ENCODE data around the gene RFXAP. TPM values are rescaled to one million over a fixed set of nuclear protein-coding genes. Genes with fewer than 3 reads are reported as not detected.

RFXAP gene
- total RNA-seq, 2 experiments from 2014 or later = 10.1 to 10.5 TPM

- POLR2A ChIA-PET = no interaction called here
These were observed 4.6 kb upstream of the RFXAP start for GRCh38 chr13:36814465-36814864.

DNA sequence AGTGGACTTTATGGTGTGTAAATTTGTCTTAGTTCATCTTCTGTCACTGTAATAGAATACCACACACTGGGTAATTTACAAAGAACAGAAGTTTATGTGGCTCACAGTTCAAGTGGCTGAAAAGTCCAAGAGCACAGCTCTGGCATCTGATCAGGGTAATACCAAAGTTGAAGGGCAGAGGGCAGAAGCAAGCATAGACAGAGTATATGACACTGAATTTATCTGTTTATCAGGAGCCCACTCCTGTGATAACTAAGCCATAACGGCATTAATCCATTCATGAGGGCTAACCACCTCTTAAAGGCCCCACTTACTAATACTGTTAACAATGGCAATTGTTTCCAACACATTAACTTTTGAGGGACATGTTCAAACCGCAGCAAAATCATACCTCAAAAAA is 4.0 kb upstream of the RFXAP start:
- ChIA-PET CTCF (no interaction called here), POLR2A (no interaction called here)

More at GRCh38 chr13:36814465-36814864, 4.6 kb upstream of the RFXAP start:
- CTCF ChIA-PET = no interaction called here

DNA sequence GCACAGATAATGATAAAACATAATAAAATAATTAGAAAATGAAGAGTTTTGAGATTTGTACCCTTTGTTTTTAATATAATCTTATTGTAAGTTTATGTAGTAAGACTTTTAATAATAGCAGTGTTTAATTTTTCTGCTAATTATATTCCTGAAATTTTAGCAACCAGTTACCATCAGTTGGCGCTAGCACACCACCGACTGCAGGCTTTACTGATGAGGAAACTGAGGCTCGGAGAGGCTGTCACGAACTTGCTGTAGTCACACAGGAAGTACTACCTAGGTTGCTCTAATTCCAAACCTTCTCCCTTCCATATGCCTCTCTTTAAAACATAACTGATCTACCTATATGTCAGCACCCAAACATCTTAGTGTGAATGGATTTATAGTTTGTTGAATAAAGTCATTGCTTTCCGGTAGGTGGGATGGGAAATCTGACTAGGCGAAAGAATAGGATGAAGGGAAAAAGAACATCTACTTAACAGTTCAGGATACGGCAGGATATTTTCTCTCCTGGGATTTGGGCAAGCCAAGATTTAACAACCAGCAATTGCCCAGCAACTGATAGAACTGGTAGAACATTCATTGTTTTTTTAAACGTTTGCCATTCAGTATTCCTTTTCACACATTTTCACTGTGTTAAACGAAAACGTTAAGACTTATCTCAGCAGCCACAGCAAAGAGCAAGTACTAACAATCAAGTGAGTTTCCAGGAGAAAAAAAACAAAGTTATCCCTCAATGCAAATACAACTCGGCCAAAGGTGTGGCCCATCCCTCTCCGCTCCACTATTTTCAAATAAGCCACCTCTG is 822 bp upstream of the RFXAP start:
- ChIA-PET POLR2A (no interaction called here), CTCF (no interaction called here)

DNA sequence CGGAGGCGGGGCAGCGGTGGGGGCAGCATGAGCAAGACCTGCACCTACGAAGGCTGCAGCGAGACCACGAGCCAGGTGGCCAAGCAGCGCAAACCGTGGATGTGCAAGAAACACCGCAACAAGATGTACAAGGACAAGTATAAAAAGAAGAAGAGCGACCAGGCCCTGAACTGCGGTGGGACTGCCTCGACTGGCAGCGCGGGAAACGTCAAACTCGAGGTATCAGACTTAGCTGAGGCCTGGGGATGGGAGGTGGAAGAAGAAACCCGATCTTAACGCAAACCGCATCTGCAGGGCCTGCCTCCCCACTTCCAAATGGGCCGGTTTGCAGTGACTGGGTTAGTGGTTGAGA is 693 bp downstream of the RFXAP start:
- ChIA-PET POLR2A (no interaction called here), CTCF (no interaction called here)

GRCh38 chr13:36820222-36820621 is 1.2 kb downstream of the RFXAP start:
- ChIA-PET POLR2A (no interaction called here), CTCF (no interaction called here)

GRCh38 chr13:36822785-36823184 is 3.8 kb downstream of the RFXAP start:
- POLR2A ChIA-PET = no interaction called here
- CTCF ChIA-PET = no interaction called here

- POLR2A ChIA-PET = no interaction called here
- CTCF ChIA-PET = no interaction called here
These were observed 10.7 kb downstream of the RFXAP start for GRCh38 chr13:36829753-36830152.

- ChIA-PET CTCF (no interaction called here), POLR2A (no interaction called here)
These were observed 12.3 kb downstream of the RFXAP start for GRCh38 chr13:36831291-36831690.

DNA sequence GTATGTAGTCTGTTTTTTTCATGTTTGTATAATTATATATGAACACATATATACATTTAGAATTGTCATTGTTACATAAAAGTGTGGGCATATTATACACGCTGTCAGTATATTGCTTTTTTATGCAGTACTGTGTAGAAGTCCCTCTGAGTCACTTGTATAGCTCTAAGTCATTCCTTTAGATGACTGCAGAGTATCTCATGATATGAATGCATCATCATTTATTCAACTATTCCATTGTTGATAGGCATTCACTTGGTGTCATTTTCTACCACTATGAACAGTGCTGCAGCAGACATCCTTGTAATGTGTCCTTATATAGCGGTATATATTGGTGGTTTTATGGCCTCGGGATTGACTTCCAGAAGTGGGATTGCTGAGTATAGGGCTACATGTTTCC is 15.3 kb downstream of the RFXAP start:
- ChIA-PET CTCF (no interaction called here), POLR2A (no interaction called here)

GRCh38 chr13:36837354-36838092 is 18.5 kb downstream of the RFXAP start:
- CTCF ChIA-PET = no interaction called here
- POLR2A ChIA-PET = no interaction called here

- ChIA-PET POLR2A (interaction anchor here (0.7 kb wide), 2 partner anchors 10 to 62 kb away, joined by 8 to 18 read pairs; no protein-coding TSS in a partner anchor), CTCF (no interaction called here)
These were observed 20.3 kb downstream of the RFXAP start for GRCh38 chr13:36839281-36839680.

GRCh38 chr13:36839981-36840380 is 21.0 kb downstream of the RFXAP start:
- ChIA-PET POLR2A (no interaction called here), CTCF (no interaction called here)

- CTCF ChIA-PET = no interaction called here
- POLR2A ChIA-PET = no interaction called here
These were observed 21.8 kb downstream of the RFXAP start for GRCh38 chr13:36840718-36841250.

GRCh38 chr13:36841391-36841790 is 22.4 kb downstream of the RFXAP start:
- ChIA-PET CTCF (no interaction called here), POLR2A (no interaction called here)

DNA sequence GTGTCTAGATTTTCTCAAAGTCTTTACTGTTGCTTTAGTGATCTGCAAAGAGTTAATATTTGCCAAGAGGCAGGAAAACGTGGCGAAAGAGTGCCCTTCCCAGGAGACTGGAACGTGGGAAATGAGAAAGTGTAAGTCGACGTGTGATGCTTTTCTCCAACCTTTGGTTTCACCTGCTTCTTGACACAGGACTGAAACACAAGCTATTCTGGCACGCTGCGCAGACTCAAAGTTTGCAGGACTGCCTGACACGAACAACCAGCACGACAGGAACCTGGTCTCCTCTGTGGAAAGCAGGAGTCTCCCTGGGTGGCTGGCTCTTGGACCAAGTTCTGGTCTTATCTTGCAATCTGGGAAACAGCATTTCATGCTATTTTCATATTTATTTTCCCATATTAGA is 28.6 kb downstream of the RFXAP start:
- ChIA-PET POLR2A (no interaction called here), CTCF (no interaction called here)

DNA sequence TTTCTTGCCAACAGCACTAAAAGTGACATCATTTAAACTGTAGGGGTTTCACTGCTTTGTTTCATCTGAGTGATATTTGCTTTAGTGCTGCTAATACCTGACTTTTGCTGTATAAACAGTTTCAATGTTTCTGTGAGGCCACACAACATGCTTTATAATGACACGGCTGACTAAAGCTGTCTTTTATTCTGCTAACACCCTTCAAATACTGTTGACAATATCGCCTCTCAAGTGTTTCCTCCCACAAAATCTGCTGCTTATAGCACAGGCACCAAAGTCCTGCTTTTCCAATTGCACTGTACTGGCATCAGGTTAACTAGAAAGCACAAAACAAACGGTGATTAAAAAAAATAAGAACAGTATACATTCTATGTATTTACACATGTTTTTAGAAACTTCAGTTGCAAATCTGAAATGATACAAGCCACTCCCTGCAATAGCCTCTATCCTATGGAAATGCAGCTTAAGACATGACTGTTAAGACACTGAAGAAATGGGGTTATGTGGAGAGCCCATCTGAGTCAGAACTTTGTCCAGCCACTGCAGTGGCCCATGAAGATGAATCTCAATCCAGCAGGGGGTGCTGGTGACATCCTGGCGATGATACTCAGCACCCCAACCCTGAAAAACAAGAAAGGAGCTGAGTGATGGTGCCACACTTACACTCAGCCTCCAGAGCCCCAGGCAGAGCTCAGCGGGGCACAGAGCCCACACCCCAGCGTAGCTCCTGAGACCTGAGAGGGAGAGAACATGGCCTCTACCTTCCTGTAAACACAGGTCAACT is 29.4 kb downstream of the RFXAP start:
- ChIA-PET CTCF (no interaction called here), POLR2A (interaction anchor here (0.6 kb wide), 1 partner anchor 20 kb away, joined by 3 read pairs; no protein-coding TSS in a partner anchor)

DNA sequence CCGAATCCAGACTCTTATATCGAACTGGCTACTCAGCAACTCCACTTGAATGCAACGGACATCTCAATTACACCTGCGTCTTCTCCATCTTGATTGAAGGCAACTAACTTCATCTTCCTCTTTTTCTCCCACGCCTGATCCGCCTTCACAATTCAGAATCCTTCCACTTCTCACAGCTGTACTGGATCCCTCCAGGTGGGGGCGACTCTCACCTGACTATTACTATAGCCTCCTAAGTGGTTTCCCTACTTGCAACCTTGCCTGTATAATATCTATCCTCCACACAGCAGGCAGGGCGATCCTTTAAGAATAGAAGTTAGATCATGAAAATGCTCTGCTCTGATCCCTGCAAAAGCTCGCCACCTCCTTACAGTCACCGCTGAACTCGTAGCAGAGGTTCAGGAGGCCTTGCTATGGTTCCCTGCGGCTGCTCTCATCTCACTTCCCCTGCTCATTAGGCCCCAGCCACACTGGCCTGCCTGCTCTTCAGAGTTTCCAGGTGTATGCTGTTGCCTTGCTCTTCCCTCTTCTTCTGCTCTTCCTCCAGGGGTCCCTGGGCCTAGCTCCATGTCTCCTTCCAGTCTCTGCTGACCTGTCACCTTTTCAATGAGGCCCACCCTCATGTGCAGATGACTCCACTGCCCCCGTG is 31.9 kb downstream of the RFXAP start:
- ChIA-PET CTCF (no interaction called here), POLR2A (no interaction called here)

- CTCF ChIA-PET = no interaction called here
- POLR2A ChIA-PET = no interaction called here
These were observed 38.2 kb downstream of the RFXAP start for GRCh38 chr13:36857253-36857652.

DNA sequence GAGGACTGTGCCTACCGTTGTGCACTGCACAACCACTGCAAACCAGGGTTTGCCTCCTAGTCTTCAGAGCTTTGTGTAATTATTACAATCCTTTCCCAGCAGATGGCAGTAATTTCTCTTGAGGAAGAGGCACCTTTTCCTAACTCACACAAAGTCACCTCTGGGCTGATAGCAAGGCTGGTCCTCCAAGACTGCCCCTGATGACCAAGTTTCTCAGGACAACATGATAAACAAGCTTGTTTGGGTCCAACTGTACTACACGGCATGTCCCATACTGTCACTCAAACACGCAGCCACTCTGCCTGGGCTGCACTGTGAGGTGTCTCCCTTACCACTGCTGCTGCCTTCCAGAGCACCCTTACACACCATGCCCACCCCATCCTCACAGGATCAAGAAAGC is 39.3 kb downstream of the RFXAP start:
- ChIA-PET POLR2A (no interaction called here), CTCF (interaction anchor here (0.6 to 1.4 kb wide), 3 partner anchors 20 to 199 kb away, joined by 3 to 4 read pairs (median 3); no protein-coding TSS in a partner anchor)

DNA sequence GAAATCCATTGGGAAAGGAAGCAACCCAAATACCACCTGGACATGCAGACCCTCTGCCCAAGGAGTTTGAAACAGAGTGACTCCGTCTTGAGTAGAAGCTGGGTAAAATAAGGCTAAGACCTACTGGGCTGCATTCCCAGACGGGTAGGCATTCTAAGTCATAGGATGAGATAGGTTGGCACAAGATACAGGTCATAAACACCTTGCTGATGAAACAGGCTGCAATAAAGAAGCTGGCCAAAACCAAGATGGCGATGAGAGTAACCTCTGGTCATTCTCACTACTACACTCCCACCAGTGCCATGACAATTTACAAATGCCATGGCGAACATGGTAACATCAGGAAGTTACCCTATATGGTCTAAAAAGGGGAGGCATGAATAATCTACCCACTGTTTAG is 40.2 kb downstream of the RFXAP start:
- POLR2A ChIA-PET = no interaction called here
- CTCF ChIA-PET = no interaction called here

Measured in activated CD8-positive, alpha-beta memory T cell treated with anti-CD3 and anti-CD28 coated beads for 36 hours (primary cell).